ENCODE measurements around the gene ISOC2. TPM values are rescaled to one million over a fixed set of nuclear protein-coding genes. Genes with fewer than 3 reads are reported as not detected.
A peak's percentile ranks its signal among the peaks of the same experiment; 100 is the strongest.

ISOC2 gene
- total and polyA plus RNA-seq, 2 experiments from 2014 or later, result 72.2 to 79.3 TPM

- Histone ChIP-seq H3K36me3 (replicated peaks; ENCODE audit: insufficient read depth, low read depth) (no peaks in the 10 kb centered on the region), H3K4me3 (no peak overlapping the region), H2AFZ (no peak overlapping the region), H3K27ac (no peak overlapping the region), H3K4me2 (no peak overlapping the region), H3K27me3 (peaks cover 43% of the 10 kb centered on the region), H3K9me3 (ENCODE audit: low read depth) (no peaks in the 10 kb centered on the region), H3K79me2 (no peaks in the 10 kb centered on the region), H4K20me1 (ENCODE audit: insufficient read depth, poor library complexity, severe bottlenecking) (no peaks in the 10 kb centered on the region), H3K4me1 (ENCODE audit: insufficient read depth) (no peaks in the 10 kb centered on the region), H3K9me2 (replicated peaks; ENCODE audit: insufficient read depth) (no peaks in the 10 kb centered on the region)
- no peak for DNase-seq (ENCODE audit: low spot score)
- WGBS (ENCODE audit: low lambda C conversion rate, missing lambda C conversion rate), result 74% methylated on average over 5 of the region's 5 CpGs
- TF ChIP-seq EZH2 (IDR thresholded peaks at IDR 0.05; ENCODE audit: borderline replicate concordance), result no peak
- no peak for TF ChIP-seq EZH2phosphoT487 (IDR thresholded peaks at IDR 0.05; ENCODE audit: low read depth, severe bottlenecking, unreplicated experiment)
- TF ChIP-seq CTCF (IDR thresholded peaks at IDR 0.05; ENCODE audit: poor library complexity), result no peak
Observed at GRCh38 chr19:55439052-55439451, 22.4 kb downstream of the ISOC2 start.

- Histone ChIP-seq H3K27ac (no peak overlapping the region), H3K9me2 (replicated peaks; ENCODE audit: insufficient read depth) (no peaks in the 10 kb centered on the region), H3K4me3 (no peak overlapping the region), H2AFZ (no peak overlapping the region), H4K20me1 (ENCODE audit: insufficient read depth, poor library complexity, severe bottlenecking) (no peaks in the 10 kb centered on the region), H3K4me1 (ENCODE audit: insufficient read depth) (no peaks in the 10 kb centered on the region), H3K27me3 (peaks cover 32% of the 10 kb centered on the region), H3K79me2 (no peaks in the 10 kb centered on the region), H3K9me3 (ENCODE audit: low read depth) (no peaks in the 10 kb centered on the region), H3K36me3 (replicated peaks; ENCODE audit: insufficient read depth, low read depth) (no peaks in the 10 kb centered on the region), H3K4me2 (peak overlapping the region; percentile 58)
- WGBS (ENCODE audit: low lambda C conversion rate, missing lambda C conversion rate), result 3% methylated on average over 16 of the region's 17 CpGs
- TF ChIP-seq CTCF (IDR thresholded peaks at IDR 0.05; ENCODE audit: poor library complexity), result no peak
- no peak for TF ChIP-seq EZH2phosphoT487 (IDR thresholded peaks at IDR 0.05; ENCODE audit: low read depth, severe bottlenecking, unreplicated experiment)
- TF ChIP-seq EZH2 (IDR thresholded peaks at IDR 0.05; ENCODE audit: borderline replicate concordance), result no peak
- peak; percentile 83 for DNase-seq (ENCODE audit: low spot score)
Observed at GRCh38 chr19:55437410-55437809, 24.0 kb downstream of the ISOC2 start.

GRCh38 chr19:55436847-55437246 lies 24.6 kb downstream of the ISOC2 start:
- no peak for DNase-seq (ENCODE audit: low spot score)
- peaks cover 29% of the 10 kb centered on the region for H3K27me3 ChIP-seq
- no peaks in the 10 kb centered on the region for H4K20me1 ChIP-seq (ENCODE audit: insufficient read depth, poor library complexity, severe bottlenecking)
- no peak overlapping the region for H3K27ac ChIP-seq
- no peaks in the 10 kb centered on the region for H3K9me2 ChIP-seq (replicated peaks; ENCODE audit: insufficient read depth)
- TF ChIP-seq EZH2phosphoT487 (IDR thresholded peaks at IDR 0.05; ENCODE audit: low read depth, severe bottlenecking, unreplicated experiment), result no peak
- TF ChIP-seq CTCF (IDR thresholded peaks at IDR 0.05; ENCODE audit: poor library complexity), result no peak
- no peak for TF ChIP-seq EZH2 (IDR thresholded peaks at IDR 0.05; ENCODE audit: borderline replicate concordance)
- no peak overlapping the region for H2AFZ ChIP-seq
- WGBS (ENCODE audit: low lambda C conversion rate, missing lambda C conversion rate), result 53% methylated on average over 8 of the region's 8 CpGs
- H3K4me2 ChIP-seq, result no peak overlapping the region
- H3K79me2 ChIP-seq, result no peaks in the 10 kb centered on the region
- H3K4me1 ChIP-seq (ENCODE audit: insufficient read depth), result no peaks in the 10 kb centered on the region
- no peaks in the 10 kb centered on the region for H3K9me3 ChIP-seq (ENCODE audit: low read depth)
- no peaks in the 10 kb centered on the region for H3K36me3 ChIP-seq (replicated peaks; ENCODE audit: insufficient read depth, low read depth)
- H3K4me3 ChIP-seq, result no peak overlapping the region

GRCh38 chr19:55435020-55435419 lies 26.4 kb downstream of the ISOC2 start:
- H2AFZ ChIP-seq, result no peak overlapping the region
- H3K4me1 ChIP-seq (ENCODE audit: insufficient read depth), result no peaks in the 10 kb centered on the region
- H4K20me1 ChIP-seq (ENCODE audit: insufficient read depth, poor library complexity, severe bottlenecking), result no peaks in the 10 kb centered on the region
- H3K36me3 ChIP-seq (replicated peaks; ENCODE audit: insufficient read depth, low read depth), result no peaks in the 10 kb centered on the region
- H3K27me3 ChIP-seq, result peaks cover 11% of the 10 kb centered on the region
- no peak overlapping the region for H3K4me3 ChIP-seq
- no CpG with 5 or more reads among the region's 4 CpGs for whole genome bisulfite sequencing (ENCODE audit: low lambda C conversion rate, missing lambda C conversion rate)
- H3K4me2 ChIP-seq, result no peak overlapping the region
- TF ChIP-seq CTCF (IDR thresholded peaks at IDR 0.05; ENCODE audit: poor library complexity) (no peak), EZH2 (IDR thresholded peaks at IDR 0.05; ENCODE audit: borderline replicate concordance) (no peak), EZH2phosphoT487 (IDR thresholded peaks at IDR 0.05; ENCODE audit: low read depth, severe bottlenecking, unreplicated experiment) (no peak)
- no peak for DNase-seq (ENCODE audit: low spot score)
- H3K9me3 ChIP-seq (ENCODE audit: low read depth), result no peaks in the 10 kb centered on the region
- H3K27ac ChIP-seq, result no peak overlapping the region
- H3K9me2 ChIP-seq (replicated peaks; ENCODE audit: insufficient read depth), result no peaks in the 10 kb centered on the region
- no peaks in the 10 kb centered on the region for H3K79me2 ChIP-seq

Measured in hepatocyte (in vitro differentiated cells).